ENCODE results near the gene ZCCHC8.
"Not testable (repeated sequence)": the region's sequence is repeated elsewhere in the genome, so short reads cannot be mapped to it uniquely, and the experiment has no call there.

The ZCCHC8 gene

GRCh38 chr12:122499991-122500684 lies 594 bp downstream of the ZCCHC8 start:
- Mint-ChIP-seq H3K27ac (peak overlapping the region; percentile 94), H3K36me3 (peaks cover 15 to 24% of the 10 kb centered on the region in 2 donors), H3K9me3 (no peaks in the 10 kb centered on the region), H3K4me1 (peaks cover 19 to 49% of the 10 kb centered on the region in 2 donors), H3K4me3 (peak overlapping the region; percentile 96 to 97), H3K27me3 (no peaks in the 10 kb centered on the region)
- DNase-seq (peak; percentile 26), ATAC-seq (replicated peaks) (peak; percentile 10 to 15)

GRCh38 chr12:122495258-122495657 lies 5.5 kb downstream of the ZCCHC8 start:
- peaks cover 6 to 40% of the 10 kb centered on the region in 2 donors for H3K4me1 Mint-ChIP-seq
- DNase-seq (no peak), ATAC-seq (replicated peaks) (no peak)
- peaks cover 30 to 32% of the 10 kb centered on the region in 2 donors for H3K36me3 Mint-ChIP-seq
- no peak overlapping the region for H3K27ac Mint-ChIP-seq
- H3K4me3 Mint-ChIP-seq = no peak overlapping the region
- no peaks in the 10 kb centered on the region for H3K27me3 Mint-ChIP-seq
- no peaks in the 10 kb centered on the region for H3K9me3 Mint-ChIP-seq

- not testable (repeated sequence) for H3K27me3 Mint-ChIP-seq; H3K9me3 Mint-ChIP-seq; DNase-seq; H3K27ac Mint-ChIP-seq; H3K4me3 Mint-ChIP-seq; ATAC-seq (replicated peaks)
- peaks cover 35 to 36% of the 10 kb centered on the region in 2 donors for H3K36me3 Mint-ChIP-seq
- H3K4me1 Mint-ChIP-seq = peaks cover 2 to 30% of the 10 kb centered on the region in 2 donors
These were observed 7.5 kb downstream of the ZCCHC8 start for GRCh38 chr12:122493222-122493621.

- no peaks in the 10 kb centered on the region for H3K9me3 Mint-ChIP-seq
- no peak for ATAC-seq (replicated peaks)
These were observed 8.7 kb downstream of the ZCCHC8 start for GRCh38 chr12:122491991-122492390.

GRCh38 chr12:122489038-122489437 lies 11.7 kb downstream of the ZCCHC8 start:
- no peaks in the 10 kb centered on the region for H3K9me3 Mint-ChIP-seq
- DNase-seq (no peak), ATAC-seq (replicated peaks) (no peak)
- no peak overlapping the region for H3K4me3 Mint-ChIP-seq
- H3K27ac Mint-ChIP-seq = no peak overlapping the region
- peaks cover 0 to 11% of the 10 kb centered on the region in 2 donors for H3K4me1 Mint-ChIP-seq
- H3K27me3 Mint-ChIP-seq = no peaks in the 10 kb centered on the region
- H3K36me3 Mint-ChIP-seq = peaks cover 41 to 46% of the 10 kb centered on the region in 2 donors

More at GRCh38 chr12:122491991-122492390, 8.7 kb downstream of the ZCCHC8 start:
- H3K27ac Mint-ChIP-seq = no peak overlapping the region
- peaks cover 2 to 23% of the 10 kb centered on the region in 2 donors for H3K4me1 Mint-ChIP-seq
- no peaks in the 10 kb centered on the region for H3K27me3 Mint-ChIP-seq
- H3K4me3 Mint-ChIP-seq = no peak overlapping the region
- DNase-seq = no peak
- peaks cover 36 to 37% of the 10 kb centered on the region in 2 donors for H3K36me3 Mint-ChIP-seq

- H3K4me3 Mint-ChIP-seq; H3K9me3 Mint-ChIP-seq; H3K27ac Mint-ChIP-seq; ATAC-seq (replicated peaks); DNase-seq; H3K4me1 Mint-ChIP-seq; H3K27me3 Mint-ChIP-seq: not testable (repeated sequence)
- H3K36me3 Mint-ChIP-seq = peaks cover 44 to 51% of the 10 kb centered on the region in 2 donors
These were observed 12.9 kb downstream of the ZCCHC8 start for GRCh38 chr12:122487807-122488206.

- H3K27me3 Mint-ChIP-seq = no peaks in the 10 kb centered on the region
- H3K36me3 Mint-ChIP-seq = peaks cover 39 to 46% of the 10 kb centered on the region in 2 donors
- H3K9me3 Mint-ChIP-seq = no peaks in the 10 kb centered on the region
- no peak for ATAC-seq (replicated peaks)
- no peak for DNase-seq
- H3K4me1 Mint-ChIP-seq = peaks cover 3 to 5% of the 10 kb centered on the region in 2 donors
- H3K27ac Mint-ChIP-seq = no peak overlapping the region
- H3K4me3 Mint-ChIP-seq = no peak overlapping the region
These were observed 13.8 kb downstream of the ZCCHC8 start for GRCh38 chr12:122486805-122487426.

GRCh38 chr12:122486360-122486759 lies 14.4 kb downstream of the ZCCHC8 start:
- not testable (repeated sequence) for ATAC-seq (replicated peaks); H3K9me3 Mint-ChIP-seq; H3K27ac Mint-ChIP-seq; H3K4me3 Mint-ChIP-seq; DNase-seq; H3K27me3 Mint-ChIP-seq; H3K4me1 Mint-ChIP-seq
- H3K36me3 Mint-ChIP-seq = peaks cover 36 to 43% of the 10 kb centered on the region in 2 donors

- peak overlapping the region; percentile 0 for H3K27ac Mint-ChIP-seq
- not testable (repeated sequence) for H3K4me1 Mint-ChIP-seq; H3K9me3 Mint-ChIP-seq; DNase-seq; H3K4me3 Mint-ChIP-seq; ATAC-seq (replicated peaks); H3K27me3 Mint-ChIP-seq
- peaks cover 32 to 43% of the 10 kb centered on the region in 2 donors for H3K36me3 Mint-ChIP-seq
These were observed 16.3 kb downstream of the ZCCHC8 start for GRCh38 chr12:122484385-122484784.

- Mint-ChIP-seq H3K9me3 (no peaks in the 10 kb centered on the region), H3K4me1 (peaks cover 3% of the 10 kb centered on the region in 2 donors), H3K4me3 (no peak overlapping the region), H3K36me3 (peaks cover 30 to 42% of the 10 kb centered on the region in 2 donors), H3K27me3 (no peaks in the 10 kb centered on the region), H3K27ac (no peak overlapping the region)
- ATAC-seq (replicated peaks) (no peak), DNase-seq (no peak)
These were observed 16.8 kb downstream of the ZCCHC8 start for GRCh38 chr12:122483969-122484368.

- H3K9me3 Mint-ChIP-seq = no peaks in the 10 kb centered on the region
- H3K4me1 Mint-ChIP-seq = peaks cover 0 to 3% of the 10 kb centered on the region in 2 donors
- H3K27ac Mint-ChIP-seq = no peak overlapping the region
- no peak for DNase-seq
- H3K36me3 Mint-ChIP-seq = peaks cover 37 to 49% of the 10 kb centered on the region in 2 donors
- no peak overlapping the region for H3K4me3 Mint-ChIP-seq
- H3K27me3 Mint-ChIP-seq = no peaks in the 10 kb centered on the region
- no peak for ATAC-seq (replicated peaks)
These were observed 18.9 kb downstream of the ZCCHC8 start for GRCh38 chr12:122481861-122482260.

- H3K27me3 Mint-ChIP-seq = no peaks in the 10 kb centered on the region
- DNase-seq (no peak), ATAC-seq (replicated peaks) (no peak)
- H3K4me3 Mint-ChIP-seq = no peak overlapping the region
- no peak overlapping the region for H3K27ac Mint-ChIP-seq
- no peaks in the 10 kb centered on the region for H3K9me3 Mint-ChIP-seq
- H3K4me1 Mint-ChIP-seq = peaks cover 4% of the 10 kb centered on the region in 2 donors
- H3K36me3 Mint-ChIP-seq = peaks cover 41 to 51% of the 10 kb centered on the region in 2 donors
These were observed 20.0 kb downstream of the ZCCHC8 start for GRCh38 chr12:122480753-122481152.

GRCh38 chr12:122474324-122474716 lies 26.4 kb downstream of the ZCCHC8 start:
- peaks cover 36 to 42% of the 10 kb centered on the region in 2 donors for H3K36me3 Mint-ChIP-seq
- ATAC-seq (replicated peaks) (peak; percentile 61 to 69), DNase-seq (no peak)
- no peaks in the 10 kb centered on the region for H3K27me3 Mint-ChIP-seq
- H3K9me3 Mint-ChIP-seq = no peaks in the 10 kb centered on the region
- H3K4me3 Mint-ChIP-seq = peak overlapping the region; percentile 39 to 50
- peak overlapping the region; percentile 43 for H3K27ac Mint-ChIP-seq
- peaks cover 14 to 26% of the 10 kb centered on the region in 2 donors for H3K4me1 Mint-ChIP-seq

- DNase-seq = peak; percentile 56
- Mint-ChIP-seq H3K4me3 (peak overlapping the region in 1 of 2 donors; percentile 12), H3K27ac (peak overlapping the region; percentile 43), H3K27me3 (no peaks in the 10 kb centered on the region), H3K4me1 (peaks cover 14 to 26% of the 10 kb centered on the region in 2 donors), H3K36me3 (peaks cover 33 to 38% of the 10 kb centered on the region in 2 donors), H3K9me3 (no peaks in the 10 kb centered on the region)
- peak; percentile 93 to 94 for ATAC-seq (replicated peaks)
These were observed 27.0 kb downstream of the ZCCHC8 start for GRCh38 chr12:122473543-122474323.
